ENCODE data around the gene SYNJ1.

Gene SYNJ1

DNA sequence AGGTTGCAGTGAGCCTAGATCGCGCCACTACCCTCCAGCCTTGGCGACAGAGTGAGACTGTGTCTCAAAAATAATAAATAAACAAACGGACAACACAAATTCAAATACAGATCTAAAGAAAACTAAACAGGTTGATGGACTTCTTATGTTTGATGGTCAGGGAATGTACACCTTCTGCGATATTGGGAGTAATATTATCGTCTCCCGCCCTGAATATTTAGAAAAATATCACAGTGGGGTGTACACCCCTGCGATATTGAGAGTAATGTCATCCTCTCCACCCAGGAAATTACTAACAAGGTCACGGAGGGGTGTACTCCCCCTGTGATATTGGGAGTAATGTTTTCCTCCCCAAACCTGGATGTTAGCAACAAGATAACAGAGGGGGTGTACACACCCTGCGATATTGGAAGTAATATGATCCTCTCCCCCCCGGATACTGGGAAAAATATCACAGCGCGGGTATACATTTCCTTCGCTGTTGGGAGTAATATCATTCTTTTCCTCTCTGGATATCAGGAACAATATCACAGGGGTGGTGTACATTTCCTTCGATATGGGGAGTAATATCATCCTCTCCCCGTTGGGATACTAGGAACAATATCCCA, 114.3 kb downstream of the SYNJ1 start:
- TF ChIP-seq, protein P1, sequence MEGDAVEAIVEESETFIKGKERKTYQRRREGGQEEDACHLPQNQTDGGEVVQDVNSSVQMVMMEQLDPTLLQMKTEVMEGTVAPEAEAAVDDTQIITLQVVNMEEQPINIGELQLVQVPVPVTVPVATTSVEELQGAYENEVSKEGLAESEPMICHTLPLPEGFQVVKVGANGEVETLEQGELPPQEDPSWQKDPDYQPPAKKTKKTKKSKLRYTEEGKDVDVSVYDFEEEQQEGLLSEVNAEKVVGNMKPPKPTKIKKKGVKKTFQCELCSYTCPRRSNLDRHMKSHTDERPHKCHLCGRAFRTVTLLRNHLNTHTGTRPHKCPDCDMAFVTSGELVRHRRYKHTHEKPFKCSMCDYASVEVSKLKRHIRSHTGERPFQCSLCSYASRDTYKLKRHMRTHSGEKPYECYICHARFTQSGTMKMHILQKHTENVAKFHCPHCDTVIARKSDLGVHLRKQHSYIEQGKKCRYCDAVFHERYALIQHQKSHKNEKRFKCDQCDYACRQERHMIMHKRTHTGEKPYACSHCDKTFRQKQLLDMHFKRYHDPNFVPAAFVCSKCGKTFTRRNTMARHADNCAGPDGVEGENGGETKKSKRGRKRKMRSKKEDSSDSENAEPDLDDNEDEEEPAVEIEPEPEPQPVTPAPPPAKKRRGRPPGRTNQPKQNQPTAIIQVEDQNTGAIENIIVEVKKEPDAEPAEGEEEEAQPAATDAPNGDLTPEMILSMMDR (IDR thresholded peaks at IDR 0.05; ENCODE audit: low read depth, low read length) = no peak
- H3K4me3 ChIP-seq (ENCODE audit: low read depth, low read length) = peak overlapping the region; percentile 95

DNA sequence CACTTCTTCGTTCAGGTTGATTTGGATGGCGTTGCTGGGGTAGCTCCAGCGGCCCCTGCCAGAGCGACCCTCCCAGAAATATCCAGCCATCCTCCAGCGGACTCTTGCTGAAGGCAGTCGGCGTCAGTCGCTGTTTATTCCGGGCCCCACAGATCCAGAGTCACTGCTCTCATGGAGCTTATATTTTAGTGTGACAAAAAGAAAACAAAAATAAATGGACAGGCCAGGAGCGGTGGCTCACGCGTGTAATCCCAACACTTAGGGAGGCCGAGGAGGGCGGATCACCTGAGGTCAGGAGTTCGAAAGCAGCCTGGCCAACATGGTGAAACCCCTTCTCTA, 114.8 kb downstream of the SYNJ1 start:
- TF ChIP-seq, protein P1 (IDR thresholded peaks at IDR 0.05; ENCODE audit: low read depth, low read length) = no peak
- H3K4me3 ChIP-seq (ENCODE audit: low read depth, low read length) = peak overlapping the region; percentile 95

DNA sequence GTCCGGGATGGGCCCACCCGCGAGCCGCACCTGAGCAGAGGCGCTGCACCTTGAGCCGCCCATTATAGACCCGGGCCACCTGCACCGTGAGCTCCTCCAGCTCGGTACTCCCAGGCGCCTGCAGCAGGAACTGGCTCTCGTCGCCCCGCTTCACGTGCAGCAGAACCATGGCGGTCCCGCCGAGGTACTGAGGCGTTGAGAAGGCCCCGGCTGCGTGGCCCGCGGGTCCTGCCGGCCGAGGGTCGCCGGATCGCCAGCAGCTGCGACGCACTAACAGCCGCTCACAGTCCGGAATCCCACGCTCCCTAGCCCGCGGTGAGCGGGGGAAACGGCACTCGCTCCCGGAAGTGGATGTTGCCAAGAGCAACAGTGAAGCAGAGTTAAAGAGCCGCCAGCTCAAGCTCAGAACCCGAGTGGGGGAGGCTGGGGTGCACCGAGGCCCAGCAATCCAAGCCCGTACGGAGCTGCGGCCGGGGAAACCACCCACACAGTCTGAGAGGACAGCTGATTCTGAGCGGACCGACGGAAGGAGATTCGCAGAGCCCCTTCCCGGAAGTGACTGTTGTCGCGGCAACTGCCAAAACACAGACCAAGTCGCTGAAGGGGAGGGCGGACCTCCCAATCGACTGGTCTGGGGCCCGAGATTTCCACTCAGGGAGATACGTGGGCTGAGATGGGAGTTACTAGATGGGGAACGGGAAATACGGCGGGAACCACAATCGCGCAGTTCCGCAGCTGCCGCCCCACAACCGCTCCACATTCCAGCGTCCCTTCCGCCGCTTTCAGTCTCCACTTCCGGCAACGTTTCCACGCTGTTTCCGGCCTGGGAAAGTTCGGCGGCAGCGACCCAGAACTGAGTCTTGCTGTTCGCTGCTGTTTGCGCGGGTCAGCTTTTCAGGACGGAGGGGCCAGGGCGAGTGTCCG, 115.5 kb downstream of the SYNJ1 start, which contains the start of gene CFAP298:
Gene CFAP298, minus strand, starts transcription at position 303 of the 924 bp plus-strand sequence. Its CDS starts 134 bp downstream, at position 169.
- H3K4me3 ChIP-seq (ENCODE audit: low read depth, low read length) = peak within 1 kb of the TSS; percentile 95
- TF ChIP-seq, protein P1 (IDR thresholded peaks at IDR 0.05; ENCODE audit: low read depth, low read length) = no peak

DNA sequence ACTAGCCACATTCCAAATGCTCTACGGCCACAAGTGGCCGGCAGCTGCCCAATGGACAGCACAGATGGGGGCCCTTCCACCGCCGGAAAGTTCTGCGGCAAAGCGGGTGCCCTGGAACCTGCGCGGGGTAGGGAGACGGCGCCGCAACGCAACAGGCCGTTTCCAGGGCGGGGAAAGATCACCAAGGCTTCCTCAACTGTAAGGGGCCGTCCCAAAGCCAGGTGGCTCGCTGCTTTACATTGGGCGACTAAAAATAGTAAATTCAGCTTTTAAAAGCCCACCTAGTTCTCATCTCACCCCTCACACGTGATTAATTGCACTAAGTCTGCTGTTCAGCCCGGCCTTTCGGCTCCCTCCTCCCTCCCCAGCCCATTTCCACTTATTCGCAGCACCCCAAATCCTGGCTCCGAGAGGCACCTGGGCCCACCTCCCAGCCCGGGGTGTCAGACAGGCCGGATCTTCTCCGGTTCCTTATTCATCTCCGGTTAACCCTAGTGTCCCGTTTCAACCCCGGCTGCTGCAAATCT, 116.3 kb downstream of the SYNJ1 start:
- H3K4me3 ChIP-seq (ENCODE audit: low read depth, low read length) = peak overlapping the region; percentile 95
- TF ChIP-seq, protein P1 (IDR thresholded peaks at IDR 0.05; ENCODE audit: low read depth, low read length) = no peak

DNA sequence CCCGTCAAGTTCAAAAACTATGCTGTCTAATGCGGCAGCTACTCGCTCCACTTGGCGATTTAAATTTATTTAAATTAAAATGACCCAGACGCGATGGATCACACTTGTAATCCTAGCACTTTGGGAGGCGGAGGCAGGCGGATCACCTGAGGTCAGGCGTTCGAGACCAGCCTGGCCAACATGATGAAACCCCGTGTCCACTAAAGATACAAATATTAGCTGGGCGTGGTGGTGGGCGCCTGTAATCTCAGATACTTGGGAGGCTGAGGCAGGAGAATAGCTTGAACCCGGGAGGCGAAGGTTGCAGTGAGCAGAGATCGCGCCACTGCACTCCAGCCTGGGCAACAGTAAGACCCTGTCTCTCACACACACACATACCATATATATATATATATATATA, 116.9 kb downstream of the SYNJ1 start:
- H3K4me3 ChIP-seq (ENCODE audit: low read depth, low read length) = peak overlapping the region; percentile 95

DNA sequence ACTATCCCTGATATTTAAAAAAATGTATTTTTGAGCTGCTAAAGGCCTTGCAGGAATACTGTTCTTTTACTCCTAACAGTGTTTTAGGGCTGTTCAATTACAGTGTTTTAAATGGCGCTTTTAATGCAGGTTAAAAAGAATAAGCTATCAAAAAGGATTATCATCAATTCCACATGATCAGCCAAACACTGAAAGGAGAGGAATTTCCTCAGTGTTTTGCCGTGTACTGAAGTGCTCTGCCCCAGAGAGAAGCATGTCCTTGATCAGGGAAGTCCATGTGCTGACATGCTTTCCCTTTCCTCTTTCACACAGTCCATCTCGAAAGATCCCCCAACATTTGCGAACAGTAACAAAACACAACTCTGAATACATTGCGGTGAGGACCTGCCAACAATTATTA, 119.0 kb downstream of the SYNJ1 start:
- TF ChIP-seq, protein P1 (IDR thresholded peaks at IDR 0.05; ENCODE audit: low read depth, low read length) = no peak
- no peak overlapping the region for H3K4me3 ChIP-seq (ENCODE audit: low read depth, low read length)

DNA sequence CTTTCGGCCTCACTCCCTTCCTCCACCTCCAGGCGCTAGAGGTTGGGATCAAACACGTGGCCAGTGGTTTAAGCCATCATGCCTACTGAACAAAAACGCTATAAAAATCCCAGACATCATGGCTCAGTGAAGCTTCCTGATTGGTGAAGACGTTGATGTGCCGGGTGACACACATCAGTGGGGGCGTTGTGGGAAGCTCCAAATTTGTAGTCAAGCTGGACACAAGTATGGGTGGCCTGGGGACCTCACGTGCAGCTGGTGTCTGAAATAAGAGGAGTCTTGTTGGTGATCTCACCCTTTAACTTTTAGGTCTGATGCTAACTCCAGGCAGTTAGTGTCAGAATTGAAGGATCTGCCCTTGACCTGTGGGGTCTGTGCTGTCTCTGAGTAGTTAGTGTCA, 122.3 kb downstream of the SYNJ1 start:
- H3K4me3 ChIP-seq (ENCODE audit: low read depth, low read length) = no peak overlapping the region
- TF ChIP-seq, protein P1 (IDR thresholded peaks at IDR 0.05; ENCODE audit: low read depth, low read length) = no peak

Measured in WI38 (cell line).